HL-60 (cell line): Measurements from ENCODE around the gene FAM83C.

Experiments
- CTCF ChIP-seq: IDR thresholded peaks from one replicate; pipeline ENCODE4 v1.5.1; 2011; ENCODE audit warnings: low read length, control low read depth, inconsistent platforms; ENCODE audit not compliant: insufficient read depth
- GABPA ChIP-seq: IDR thresholded peaks from 2 replicates; pipeline ENCODE4 v1.6.1; 2012; ENCODE audit warnings: low read depth
- POLR2AphosphoS5 ChIP-seq: IDR thresholded peaks from 2 replicates; pipeline ENCODE4 v1.6.1; 2012; ENCODE audit warnings: low read depth
- REST ChIP-seq: IDR thresholded peaks from 2 replicates; pipeline ENCODE4 v1.6.1; 2012; ENCODE audit warnings: low read depth; ENCODE audit not compliant: insufficient replicate concordance

- TF ChIP-seq CTCF = no peak
- TF ChIP-seq REST = no peak
- TF ChIP-seq GABPA = no peak
- no peak for TF ChIP-seq POLR2AphosphoS5
Measured at GRCh38 chr20:35284992-35285805, 7.0 kb downstream of the FAM83C start.
